Peyer's patch (tissue), 4 donors: ENCODE measurements around the gene CBLB.

Source experiments
- CTCF ChIP-seq, 6 experiments: fragments of 450-650 bp in 4 of 6; fragments of 200-600 bp in 2 of 6; sonication (generic) in 1 of 6; IDR thresholded peaks; one replicate each; pipeline ENCODE4 v1.5.1; 2017 to 2019; ENCODE audit warnings: antibody characterized with exemption in 6 of 6, mild to moderate bottlenecking in 3 of 6, moderate library complexity in 1 of 6
- POLR2A ChIP-seq, 2 donors: fragments of 450-650 bp; IDR thresholded peaks; one replicate each; pipeline ENCODE4 v1.5.1; 2017; ENCODE audit warnings: antibody characterized with exemption in 2 of 2, mild to moderate bottlenecking in 2 of 2, moderate library complexity in 2 of 2

- TF ChIP-seq CTCF (IDR thresholded peaks at IDR 0.05) (no peak), POLR2A (IDR thresholded peaks at IDR 0.05) (no peak)
These were observed 40.1 kb downstream of the CBLB start for GRCh38 chr3:105828703-105829102.
